ENCODE data around the gene VWF. TPM values are rescaled to one million over a fixed set of nuclear protein-coding genes. Genes with fewer than 3 reads are reported as not detected.

Gene VWF
- total RNA-seq, 1 experiment from 2014 or later: 0.03 TPM

GRCh38 chr12:6076346-6076745 is 48.1 kb downstream of the VWF start:
- DNase-seq: no peak
- Histone ChIP-seq H3K4me3 (no peak overlapping the region), H3K27me3 (no peaks in the 10 kb centered on the region), H3K36me3 (no peaks in the 10 kb centered on the region), H3K9me3 (no peaks in the 10 kb centered on the region)

GRCh38 chr12:6074979-6075585 is 49.4 kb downstream of the VWF start:
- no peaks in the 10 kb centered on the region for H3K27me3 ChIP-seq
- H3K36me3 ChIP-seq: no peaks in the 10 kb centered on the region
- DNase-seq: no peak
- no peak overlapping the region for H3K4me3 ChIP-seq
- H3K9me3 ChIP-seq: no peaks in the 10 kb centered on the region

GRCh38 chr12:6074427-6074826 is 50.0 kb downstream of the VWF start:
- no peaks in the 10 kb centered on the region for H3K36me3 ChIP-seq
- H3K4me3 ChIP-seq: no peak overlapping the region
- no peaks in the 10 kb centered on the region for H3K9me3 ChIP-seq
- no peak for DNase-seq
- no peaks in the 10 kb centered on the region for H3K27me3 ChIP-seq

GRCh38 chr12:6073426-6073825 is 51.0 kb downstream of the VWF start:
- H3K4me3 ChIP-seq: no peak overlapping the region
- H3K27me3 ChIP-seq: no peaks in the 10 kb centered on the region
- H3K9me3 ChIP-seq: no peaks in the 10 kb centered on the region
- DNase-seq: no peak
- H3K36me3 ChIP-seq: no peaks in the 10 kb centered on the region

- H3K36me3 ChIP-seq: no peaks in the 10 kb centered on the region
- no peaks in the 10 kb centered on the region for H3K27me3 ChIP-seq
- no peak overlapping the region for H3K4me3 ChIP-seq
- no peaks in the 10 kb centered on the region for H3K9me3 ChIP-seq
- DNase-seq: no peak
These were observed 52.1 kb downstream of the VWF start for GRCh38 chr12:6072302-6072752.

- Histone ChIP-seq H3K4me3 (no peak overlapping the region), H3K9me3 (no peaks in the 10 kb centered on the region), H3K36me3 (no peaks in the 10 kb centered on the region), H3K27me3 (no peaks in the 10 kb centered on the region)
- no peak for DNase-seq
These were observed 52.9 kb downstream of the VWF start for GRCh38 chr12:6071589-6071988.

- Histone ChIP-seq H3K27me3 (no peaks in the 10 kb centered on the region), H3K9me3 (no peaks in the 10 kb centered on the region), H3K4me3 (no peak overlapping the region), H3K36me3 (no peaks in the 10 kb centered on the region)
- DNase-seq: no peak
These were observed 53.8 kb downstream of the VWF start for GRCh38 chr12:6070472-6071257.

- H3K9me3 ChIP-seq: no peaks in the 10 kb centered on the region
- DNase-seq: peak; percentile 81
- H3K36me3 ChIP-seq: no peaks in the 10 kb centered on the region
- no peak overlapping the region for H3K4me3 ChIP-seq
- no peaks in the 10 kb centered on the region for H3K27me3 ChIP-seq
These were observed 54.9 kb downstream of the VWF start for GRCh38 chr12:6069437-6070093.

- Histone ChIP-seq H3K27me3 (no peaks in the 10 kb centered on the region), H3K9me3 (no peaks in the 10 kb centered on the region), H3K4me3 (no peak overlapping the region), H3K36me3 (no peaks in the 10 kb centered on the region)
- DNase-seq: no peak
These were observed 56.2 kb downstream of the VWF start for GRCh38 chr12:6068227-6068626.

- H3K36me3 ChIP-seq: no peaks in the 10 kb centered on the region
- no peaks in the 10 kb centered on the region for H3K9me3 ChIP-seq
- DNase-seq: peak; percentile 53
- no peaks in the 10 kb centered on the region for H3K27me3 ChIP-seq
- H3K4me3 ChIP-seq: no peak overlapping the region
These were observed 57.1 kb downstream of the VWF start for GRCh38 chr12:6067152-6067916.

- no peak for DNase-seq
- H3K4me3 ChIP-seq: no peak overlapping the region
- H3K36me3 ChIP-seq: no peaks in the 10 kb centered on the region
- H3K27me3 ChIP-seq: no peaks in the 10 kb centered on the region
- no peaks in the 10 kb centered on the region for H3K9me3 ChIP-seq
These were observed 57.8 kb downstream of the VWF start for GRCh38 chr12:6066651-6067050.

GRCh38 chr12:6065863-6066199 is 58.6 kb downstream of the VWF start:
- Histone ChIP-seq H3K9me3 (no peaks in the 10 kb centered on the region), H3K36me3 (no peaks in the 10 kb centered on the region), H3K27me3 (no peaks in the 10 kb centered on the region), H3K4me3 (no peak overlapping the region)
- DNase-seq: no peak

- no peaks in the 10 kb centered on the region for H3K36me3 ChIP-seq
- DNase-seq: no peak
These were observed 59.2 kb downstream of the VWF start for GRCh38 chr12:6065131-6065862.

GRCh38 chr12:6062757-6063735 is 61.4 kb downstream of the VWF start:
- H3K4me3 ChIP-seq: no peak overlapping the region
- DNase-seq: peak; percentile 31
- no peaks in the 10 kb centered on the region for H3K36me3 ChIP-seq
- no peaks in the 10 kb centered on the region for H3K27me3 ChIP-seq
- no peaks in the 10 kb centered on the region for H3K9me3 ChIP-seq

More at GRCh38 chr12:6065131-6065862, 59.2 kb downstream of the VWF start:
- H3K27me3 ChIP-seq: no peaks in the 10 kb centered on the region
- no peak overlapping the region for H3K4me3 ChIP-seq
- no peaks in the 10 kb centered on the region for H3K9me3 ChIP-seq

- Histone ChIP-seq H3K36me3 (no peaks in the 10 kb centered on the region), H3K4me3 (no peak overlapping the region), H3K9me3 (no peaks in the 10 kb centered on the region), H3K27me3 (no peaks in the 10 kb centered on the region)
- no peak for DNase-seq
These were observed 62.1 kb downstream of the VWF start for GRCh38 chr12:6062395-6062756.
